IMR-90 (cell line): Measurements from ENCODE around the gene NCAM1. TPM values are rescaled to one million over a fixed set of nuclear protein-coding genes. Genes with fewer than 3 reads are reported as not detected.

ENCODE experiments used
- ATAC-seq: fragments of 200-7000 bp; cut with Tn5 transposase; 2 replicates; pipeline ENCODE4 v1.9.1; 2020; ENCODE audit warnings: low read depth, mild to moderate bottlenecking, moderate library complexity
- BruUV-seq: library from RNA; stranded (reverse); fragments of 400-500 nt; replicated peaks from 2 replicates; lab custom pipeline; 2021; lab: Mats Ljungman, UMichigan
- CTCF ChIA-PET: fragments of 300-600 bp; formaldehyde crosslinking; extraction: SDS; loops from one replicate; lab custom pipeline; 2021; ENCODE audit warnings: antibody characterized with exemption; lab: Yijun Ruan, JAX
- POLR2A ChIA-PET: fragments of 300-600 bp; sonication (Branson Sonifier 250); formaldehyde crosslinking; loops from one replicate; lab custom pipeline; 2022; ENCODE audit warnings: antibody characterized with exemption; ENCODE audit not compliant: unreplicated experiment; lab: Charles Lee
- DNase-seq: peaks from one replicate; pipeline ENCODE4 v3.0.0; 2013
- H2AFZ ChIP-seq: replicated peaks from 2 replicates; pipeline ENCODE3; 2013; ENCODE audit warnings: low read length, mild to moderate bottlenecking; ENCODE audit not compliant: poor library complexity
- H2AK5ac ChIP-seq: 2 replicates; pipeline ENCODE4 v1.6.1; 2013; ENCODE audit warnings: low read depth, low read length, inconsistent platforms
- H2AK9ac ChIP-seq: replicated peaks from 2 replicates; pipeline ENCODE3; 2013; ENCODE audit warnings: mild to moderate bottlenecking, low read depth, low read length, moderate library complexity; ENCODE audit not compliant: poor library complexity
- H2BK120ac ChIP-seq: 2 replicates; pipeline ENCODE4 v1.6.1; 2013; ENCODE audit warnings: low read depth, low read length, inconsistent platforms
- H2BK15ac ChIP-seq: 3 replicates; pipeline ENCODE4 v1.6.1; 2013; ENCODE audit warnings: low read depth, low read length, inconsistent platforms
- H2BK20ac ChIP-seq: 2 replicates; pipeline ENCODE4 v1.6.1; 2013; ENCODE audit warnings: low read depth, mild to moderate bottlenecking, inconsistent platforms, low read length, moderate library complexity
- H2BK5ac ChIP-seq: 2 replicates; pipeline ENCODE4 v1.6.1; 2013; ENCODE audit warnings: mild to moderate bottlenecking, low read depth, low read length, inconsistent platforms; ENCODE audit not compliant: poor library complexity, severe bottlenecking
- H3K14ac ChIP-seq: replicated peaks from 2 replicates; pipeline ENCODE4 v1.6.1; 2013; ENCODE audit warnings: low read depth, low read length, inconsistent platforms
- H3K18ac ChIP-seq: 2 replicates; pipeline ENCODE4 v1.6.1; 2013; ENCODE audit warnings: low read depth, low read length, control low read depth
- H3K23ac ChIP-seq: 2 replicates; pipeline ENCODE4 v1.6.1; 2013; ENCODE audit warnings: low read depth, low read length, inconsistent platforms
- H3K27ac ChIP-seq: 2 replicates; pipeline ENCODE4 v1.5.1; 2013; ENCODE audit warnings: mild to moderate bottlenecking, control low read depth, low read length; ENCODE audit not compliant: insufficient read depth
- H3K27me3 ChIP-seq: 2 replicates; pipeline ENCODE4 v1.6.1; 2013; ENCODE audit warnings: low read length; ENCODE audit not compliant: control insufficient read depth, insufficient read depth
- H3K36me3 ChIP-seq: 2 replicates; pipeline ENCODE4 v1.6.1; 2013; ENCODE audit warnings: low read length, mixed read lengths; ENCODE audit not compliant: control insufficient read depth, insufficient read depth
- H3K4ac ChIP-seq: 2 replicates; pipeline ENCODE4 v1.6.1; 2013; ENCODE audit warnings: low read depth, low read length, inconsistent platforms
- H3K4me1 ChIP-seq: 2 replicates; pipeline ENCODE4 v1.6.1; 2013; ENCODE audit warnings: low read length, mixed read lengths; ENCODE audit not compliant: control insufficient read depth, insufficient read depth
- H3K4me2 ChIP-seq: 2 replicates; pipeline ENCODE4 v1.6.1; 2013; ENCODE audit warnings: low read depth, mild to moderate bottlenecking, control low read depth, low read length, moderate library complexity
- H3K4me3 ChIP-seq: 2 replicates; pipeline ENCODE4 v1.5.1; 2013; ENCODE audit warnings: low read depth, mild to moderate bottlenecking, control low read depth, low read length, moderate library complexity; ENCODE audit not compliant: insufficient read depth
- H3K56ac ChIP-seq: 2 replicates; pipeline ENCODE4 v1.6.1; 2013; ENCODE audit warnings: low read length, inconsistent platforms; ENCODE audit not compliant: insufficient read depth; ENCODE audit errors: extremely low read depth
- H3K79me1 ChIP-seq, 2 experiments: 2 replicates each; pipeline ENCODE4 v1.6.1; 2013; ENCODE audit warnings: low read length in 2 of 2, inconsistent platforms in 1 of 2, low read depth in 1 of 2
- H3K9ac ChIP-seq: 2 replicates; pipeline ENCODE4 v1.6.1; 2013; ENCODE audit warnings: low read depth, low read length, control low read depth
- H3K9me1 ChIP-seq: 2 replicates; pipeline ENCODE4 v1.6.1; 2013; ENCODE audit warnings: low read length, inconsistent platforms; ENCODE audit not compliant: insufficient read depth
- H3K9me3 ChIP-seq: 2 replicates; pipeline ENCODE4 v1.6.1; 2013; ENCODE audit warnings: low read length; ENCODE audit not compliant: control insufficient read depth, insufficient read depth
- H4K20me1 ChIP-seq: 2 replicates; pipeline ENCODE4 v1.6.1; 2013; ENCODE audit warnings: low read length, inconsistent platforms; ENCODE audit not compliant: insufficient read depth
- H4K5ac ChIP-seq: 2 replicates; pipeline ENCODE4 v1.6.1; 2013; ENCODE audit warnings: mild to moderate bottlenecking, low read depth, low read length, control low read depth
- H4K8ac ChIP-seq, 2 experiments: 2 replicates each; pipeline ENCODE4 v1.6.1; 2013; ENCODE audit warnings: low read depth in 2 of 2, low read length in 2 of 2, control low read depth in 1 of 2, inconsistent platforms in 1 of 2
- H4K91ac ChIP-seq: 2 replicates; pipeline ENCODE4 v1.6.1; 2013; ENCODE audit warnings: low read depth, low read length, inconsistent platforms; ENCODE audit not compliant: insufficient read depth
- BHLHE40 ChIP-seq: fragments of 150-350 bp; IDR thresholded peaks from 2 replicates; pipeline ENCODE4 v1.6.1; 2016; ENCODE audit warnings: mild to moderate bottlenecking, low read depth, low read length
- CEBPB ChIP-seq: IDR thresholded peaks from 2 replicates; pipeline ENCODE4 v1.6.1; 2012; ENCODE audit warnings: low read depth, low read length, improper control_type of control experiment
- CTCF ChIP-seq: conservative IDR thresholded peaks from 2 replicates; pipeline ENCODE4 v1.5.1; 2012; ENCODE audit warnings: mild to moderate bottlenecking, low read depth, low read length, improper control_type of control experiment
- ELK1 ChIP-seq: fragments of 150-350 bp; IDR thresholded peaks from 2 replicates; pipeline ENCODE4 v1.6.1; 2016; ENCODE audit warnings: low read depth, mild to moderate bottlenecking, low read length, moderate library complexity, borderline replicate concordance
- MAFK ChIP-seq: IDR thresholded peaks from 2 replicates; pipeline ENCODE4 v1.6.1; 2012; ENCODE audit warnings: low read depth, low read length, improper control_type of control experiment
- MAZ ChIP-seq: IDR thresholded peaks from 2 replicates; pipeline ENCODE4 v1.6.1; 2012; ENCODE audit warnings: low read depth, mild to moderate bottlenecking, low read length, improper control_type of control experiment, moderate library complexity, borderline replicate concordance
- MXI1 ChIP-seq: IDR thresholded peaks from 2 replicates; pipeline ENCODE4 v1.6.1; 2012; ENCODE audit warnings: low read depth, mild to moderate bottlenecking, low read length, moderate library complexity, borderline replicate concordance
- POLR2A ChIP-seq: IDR thresholded peaks from 2 replicates; pipeline ENCODE4 v1.6.1; 2012; ENCODE audit warnings: mild to moderate bottlenecking, low read depth, low read length
- RAD21 ChIP-seq: IDR thresholded peaks from 2 replicates; pipeline ENCODE4 v1.6.1; 2012; ENCODE audit warnings: low read length, improper control_type of control experiment
- RCOR1 ChIP-seq: IDR thresholded peaks from 2 replicates; pipeline ENCODE4 v1.6.1; 2012; ENCODE audit warnings: mild to moderate bottlenecking, low read length, improper control_type of control experiment; ENCODE audit not compliant: insufficient replicate concordance
- RFX5 ChIP-seq: IDR thresholded peaks from 2 replicates; pipeline ENCODE4 v1.8.0; 2012; ENCODE audit warnings: low read depth, mild to moderate bottlenecking, low read length, moderate library complexity
- SMC3 ChIP-seq: fragments of 150-350 bp; IDR thresholded peaks from 2 replicates; pipeline ENCODE4 v1.6.1; 2016; ENCODE audit warnings: low read depth, mild to moderate bottlenecking, antibody characterized with exemption, low read length, moderate library complexity
- USF2 ChIP-seq: fragments of 150-350 bp; IDR thresholded peaks from 2 replicates; pipeline ENCODE4 v1.6.1; 2017; ENCODE audit warnings: mild to moderate bottlenecking, antibody characterized with exemption, low read length, low read depth
- WGBS, 2 experiments: methylation state at CpG; one replicate each; pipeline versions ENCODE4 v1.1.5 to v1.1.7; 2013; ENCODE audit warnings: missing lambda C conversion rate in 2 of 2; ENCODE audit not compliant: insufficient read length in 1 of 2; ENCODE audit errors: extremely low coverage in 2 of 2; 5-methylcytosine and 5-hydroxymethylcytosine counted together
- dilution Hi-C: fragments of 300-500 bp; cut with HindIII; formaldehyde crosslinking; loops from one replicate; pipeline ENCODE4 v1.14.3; 2018; ENCODE audit warnings: low sequenced_read_pairs; ENCODE audit not compliant: unreplicated experiment
- in situ Hi-C: fragments of 300-500 bp; cut with MboI; formaldehyde crosslinking; loops from 3 replicates; pipeline ENCODE4 v1.14.3; 2019; ENCODE audit warnings: low sequenced_read_pairs, inconsistent platforms, mixed read lengths
- intact Hi-C: fragments of 100-400 bp; cut with micrococcal nuclease; formaldehyde crosslinking; loops from 2 replicates; pipeline ENCODE4 v1.10.0; 2022
- polyA plus RNA-seq, 3 experiments: library from polyadenylated mRNA; depleted of rRNA; stranded (reverse); fragments of >200 nt; gene quantifications; 2 replicates each; pipeline ENCODE4 v1.2.3, GENCODE V29; 2012; ENCODE audit warnings: low replicate concordance in 1 of 3
- total RNA-seq: library from RNA; depleted of rRNA; stranded (reverse); fragments of >200 nt; gene quantifications from 2 replicates; pipeline ENCODE4 v1.2.3, GENCODE V29; 2012

Gene NCAM1
- total and polyA plus RNA-seq, 2 of the 4 experiments (the other 2 are of a cell fraction): 0.09 to 0.18 TPM

GRCh38 chr11:113199866-113200265, 238.6 kb downstream of the NCAM1 start:
- no peak overlapping the region for H3K23ac ChIP-seq
- CTCF ChIA-PET: no interaction called here
- in situ Hi-C loops (no loop called here), intact Hi-C loops (no loop called here), dilution Hi-C loops (no loop called here)
- no peak overlapping the region for H3K14ac ChIP-seq
- H3K79me1 ChIP-seq: no peaks in the 10 kb centered on the region
- POLR2A ChIA-PET: no interaction called here
- H2BK20ac ChIP-seq: no peak overlapping the region
- H3K56ac ChIP-seq: no peak overlapping the region
- no peaks in the 10 kb centered on the region for H3K4me1 ChIP-seq
- no peak overlapping the region for H2BK5ac ChIP-seq
- WGBS, 2 experiments: 0% methylated on average over 1 of the region's 5 CpGs; no CpG with 5 or more reads in 1 of the 2 experiments
- H3K4me3 ChIP-seq: no peak overlapping the region
- H4K5ac ChIP-seq: no peak overlapping the region
- no peak overlapping the region for H4K91ac ChIP-seq
- H3K27ac ChIP-seq: no peak overlapping the region
- no TSS peak for BruUV-seq
- H3K27me3 ChIP-seq: no peaks in the 10 kb centered on the region
- ATAC-seq: no peak
- H2BK15ac ChIP-seq: no peak overlapping the region
- no peak overlapping the region for H3K9ac ChIP-seq
- no peak overlapping the region for H3K18ac ChIP-seq
- no peak overlapping the region for H2AFZ ChIP-seq
- H3K9me3 ChIP-seq: no peaks in the 10 kb centered on the region
- no peak overlapping the region for H2BK120ac ChIP-seq
- no peak overlapping the region for H3K4me2 ChIP-seq
- no peaks in the 10 kb centered on the region for H3K9me1 ChIP-seq
- H3K4ac ChIP-seq: no peak overlapping the region
- no peak overlapping the region for H2AK5ac ChIP-seq
- DNase-seq: no peak
- H3K36me3 ChIP-seq: no peaks in the 10 kb centered on the region
- no peak overlapping the region for H4K8ac ChIP-seq
- H2AK9ac ChIP-seq: no peak overlapping the region
- no peaks in the 10 kb centered on the region for H4K20me1 ChIP-seq
- TF ChIP-seq ELK1 (no peak), MAFK (no peak), CTCF (no peak), MAZ (no peak), POLR2A (no peak), BHLHE40 (no peak), MXI1 (no peak), SMC3 (no peak), RAD21 (no peak), USF2 (no peak), RCOR1 (no peak), CEBPB (no peak), RFX5 (no peak)
